HuH-7.5 (cell line): Measurements from ENCODE around the gene RET.

Experiments used
- DNase-seq: peaks from one replicate; pipeline ENCODE4 v3.0.0; 2011; ENCODE audit warnings: low spot score

RET gene

GRCh38 chr10:43076876-43077420, at the start of gene RET:
Gene RET, plus strand, starts transcription at chr10:43077069. Its CDS starts 190 bp downstream, at chr10:43077259.
- no peak for DNase-seq

DNA sequence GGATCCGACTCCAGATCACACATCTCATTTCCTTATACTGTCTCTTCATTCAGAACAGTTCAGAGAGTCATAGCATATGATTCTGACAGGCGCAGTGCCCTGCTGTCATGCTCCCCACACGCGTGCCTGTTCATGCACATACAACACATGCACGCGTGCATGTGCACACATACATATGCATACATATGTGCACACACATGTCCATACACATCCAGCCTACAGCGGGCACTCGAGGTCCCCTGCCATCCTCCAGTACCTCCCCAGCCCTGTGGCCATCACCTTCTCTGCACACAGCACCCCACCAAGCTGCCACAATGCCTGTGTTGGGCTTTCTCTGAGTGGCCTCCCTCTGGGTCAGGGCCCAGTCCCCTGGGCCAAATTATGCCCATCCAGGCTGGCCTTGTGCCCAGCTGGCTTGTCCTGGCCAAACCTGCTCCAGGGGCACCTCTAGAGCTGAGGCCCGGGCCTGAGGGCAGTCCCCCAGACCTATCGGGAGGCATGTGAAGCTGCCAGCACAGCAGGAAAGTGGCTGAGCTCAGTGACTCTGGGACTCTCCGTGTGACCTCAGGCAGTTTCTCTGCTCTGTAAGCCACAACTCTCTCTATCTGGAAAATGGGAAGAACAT, 49.4 kb upstream of the RET start:
- no peak for DNase-seq

DNA sequence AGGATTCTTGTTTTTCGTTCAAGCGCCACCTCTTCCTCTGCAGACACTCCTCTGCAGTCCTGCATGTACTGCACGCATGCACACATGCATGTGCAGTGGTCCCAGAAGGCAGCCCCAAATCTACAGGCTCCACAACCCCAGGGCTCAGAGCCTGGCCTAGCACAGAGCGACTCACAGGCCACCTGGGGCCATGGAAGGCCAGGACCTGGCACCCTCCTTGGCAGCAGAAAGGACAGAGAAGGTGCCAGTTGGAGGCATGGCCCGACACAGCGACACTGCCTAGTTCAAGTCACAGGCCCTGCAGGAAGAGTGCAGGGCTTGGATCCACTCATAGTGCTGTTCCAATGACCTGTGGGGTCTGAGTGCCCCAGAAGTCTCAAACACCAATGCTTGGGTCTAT, 48.7 kb upstream of the RET start:
- no peak for DNase-seq

GRCh38 chr10:43029043-43029442, 47.8 kb upstream of the RET start:
- DNase-seq: no peak

- DNase-seq: no peak
These were observed 44.3 kb upstream of the RET start for GRCh38 chr10:43032613-43033012.

DNA sequence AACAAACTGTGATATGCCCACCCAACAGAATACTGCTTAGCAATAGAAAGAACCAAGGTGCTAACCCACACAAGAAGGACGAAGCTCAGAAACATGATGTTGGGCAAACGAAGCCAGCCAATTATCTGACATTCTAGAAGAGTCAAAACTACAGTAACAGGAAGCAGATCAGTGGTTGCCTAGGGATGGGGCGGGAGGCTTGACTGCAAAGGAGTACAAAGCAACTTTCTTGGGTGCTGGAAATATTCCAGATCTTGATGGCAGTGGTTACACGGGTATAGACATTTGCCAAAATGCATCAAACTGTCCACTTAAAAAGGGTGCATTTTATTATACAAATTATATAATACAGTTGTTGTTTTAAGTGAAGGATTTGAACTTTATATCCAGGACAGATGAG, 41.1 kb upstream of the RET start:
- no peak for DNase-seq

DNA sequence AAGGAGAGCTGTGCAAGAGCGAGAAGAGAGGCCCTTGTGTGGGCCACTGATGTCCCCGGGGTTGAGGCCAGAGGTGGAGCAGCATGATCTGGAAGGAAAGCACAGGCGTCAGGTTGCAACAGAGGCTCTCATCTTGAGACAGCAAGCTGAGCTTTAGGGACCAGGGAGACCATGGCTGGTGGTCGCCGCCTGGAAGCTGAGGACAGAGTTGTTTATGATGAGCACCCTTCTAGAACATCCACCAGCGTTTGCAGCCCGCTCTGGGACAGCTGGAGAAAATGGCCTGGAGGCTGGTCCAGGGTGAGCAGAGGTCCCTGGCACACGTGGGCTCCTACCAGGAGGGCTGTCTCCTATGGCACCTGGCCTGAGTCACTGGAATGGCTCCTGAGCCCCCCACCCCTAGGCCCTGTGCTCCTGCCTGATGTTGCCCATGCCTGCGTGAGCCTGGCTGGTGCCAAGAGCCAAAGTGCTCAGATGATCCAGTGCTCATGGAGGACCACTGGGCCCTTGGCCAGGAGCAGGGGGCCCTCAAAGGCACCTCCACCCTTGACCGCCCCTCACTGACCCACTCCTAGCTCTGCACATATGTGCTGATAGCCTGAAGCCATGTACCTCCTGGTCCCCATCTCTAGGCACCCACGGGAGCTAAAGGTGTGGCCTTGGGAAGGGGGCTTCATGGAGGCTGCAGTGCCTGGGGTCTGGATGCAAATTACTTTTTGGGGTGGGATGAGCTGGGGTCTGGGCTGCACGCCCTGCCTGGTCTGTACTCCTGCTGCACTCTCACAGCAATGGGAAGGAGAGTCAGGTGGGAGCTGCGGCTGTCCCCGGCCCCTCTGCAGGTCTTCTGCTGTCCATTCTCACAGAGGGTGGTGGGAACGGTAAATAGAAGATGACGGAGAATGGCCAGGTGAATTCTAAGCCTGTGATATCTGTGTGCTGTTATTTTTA, 40.1 kb upstream of the RET start:
- no peak for DNase-seq

DNA sequence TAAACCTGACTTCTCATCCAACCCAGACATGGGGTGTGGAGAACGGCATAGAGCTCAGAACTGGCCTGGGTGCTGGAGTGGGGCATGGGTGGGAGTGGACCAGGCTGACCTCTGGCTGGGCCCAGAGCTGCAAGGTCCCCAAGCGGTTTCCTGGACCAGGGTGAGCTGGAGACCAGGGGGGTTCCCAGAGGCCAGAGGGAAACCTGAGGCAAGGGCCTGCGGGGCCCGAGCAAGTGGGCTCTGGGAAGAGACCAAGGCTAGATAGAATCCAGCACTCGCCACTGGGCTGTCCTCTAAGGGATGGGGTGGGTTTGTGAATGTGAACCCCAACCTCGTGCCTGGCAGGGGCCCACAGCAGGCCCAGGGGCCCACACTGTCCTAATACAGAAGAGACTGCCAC, 39.4 kb upstream of the RET start:
- no peak for DNase-seq

DNA sequence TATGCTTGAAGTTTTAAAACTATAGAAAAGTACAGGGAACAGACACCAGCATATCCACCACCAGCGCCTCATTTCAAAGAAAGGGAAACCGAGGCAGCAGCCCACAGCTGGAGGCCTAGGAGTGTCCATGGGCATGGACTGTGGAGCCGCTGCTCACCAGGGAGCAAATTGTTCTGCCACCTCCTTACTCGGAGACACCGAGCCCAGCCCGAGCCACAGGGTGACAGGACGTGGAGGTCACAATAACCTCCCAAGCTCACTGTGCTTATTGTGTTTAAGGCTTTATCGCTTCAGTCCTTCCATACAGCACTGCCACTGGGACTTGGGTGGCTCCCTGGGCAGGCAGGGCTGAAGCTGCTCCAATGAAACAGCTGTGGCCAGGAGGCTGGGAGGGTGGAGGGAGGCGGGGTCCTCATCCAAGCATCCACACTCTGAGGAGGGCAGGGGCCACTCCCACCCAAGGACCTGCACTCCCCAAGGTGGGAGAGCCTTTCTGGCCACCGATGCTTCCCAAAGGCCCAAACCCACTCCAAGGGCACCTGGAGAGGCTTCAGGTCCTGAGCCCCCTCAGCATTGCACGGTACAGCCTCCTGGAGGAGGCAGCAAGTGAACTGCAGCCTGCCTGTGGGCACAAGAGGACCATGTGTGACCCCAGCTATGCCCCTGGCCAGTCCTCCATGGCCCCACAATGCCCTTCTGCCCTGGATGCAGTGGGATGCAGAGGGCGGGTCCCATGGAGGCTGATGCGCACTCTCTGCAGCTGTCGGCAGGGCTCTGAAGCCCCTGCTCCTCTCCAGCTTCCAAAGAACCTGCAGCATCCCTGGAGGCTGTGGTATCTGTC, 38.7 kb upstream of the RET start:
- no peak for DNase-seq

DNA sequence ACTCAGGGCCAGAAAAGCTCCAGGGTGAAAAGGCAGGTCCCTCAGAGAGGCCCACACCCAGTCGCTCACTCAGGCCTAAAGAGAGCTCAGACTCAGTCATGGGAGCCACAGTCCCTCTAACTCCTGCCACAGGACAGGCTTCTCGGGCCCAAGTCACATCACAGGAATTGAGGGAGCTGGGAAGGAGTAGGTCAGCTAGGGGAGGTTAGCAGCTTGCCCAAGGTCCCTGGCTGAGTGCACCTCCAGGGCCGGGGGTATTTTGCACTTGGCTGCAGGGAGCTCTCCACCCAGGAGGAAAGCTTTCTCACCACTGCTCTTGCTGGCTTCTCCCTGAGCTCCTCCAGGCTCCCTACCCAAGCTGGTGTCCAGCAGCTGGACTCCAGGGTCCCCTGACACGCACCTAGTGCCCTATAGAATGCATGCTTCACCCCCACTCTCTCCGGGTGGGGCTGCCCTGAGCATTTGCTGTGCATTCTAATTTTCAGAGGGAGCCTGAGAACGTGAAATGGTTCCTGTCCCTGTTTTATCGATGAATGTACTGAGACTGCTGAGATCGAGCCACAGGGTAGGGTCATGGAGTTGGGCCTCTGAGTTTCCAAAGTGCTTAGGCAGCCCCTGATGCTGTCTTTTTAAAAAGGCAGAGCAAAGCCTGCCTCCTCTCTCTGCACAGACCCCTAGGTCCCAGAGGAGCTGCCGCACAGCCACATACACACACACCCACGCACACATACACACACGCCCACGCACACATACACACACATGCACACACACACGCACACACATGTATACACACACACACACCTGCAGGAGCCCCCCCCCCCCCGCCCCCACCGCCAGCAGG, 37.9 kb upstream of the RET start:
- no peak for DNase-seq

DNA sequence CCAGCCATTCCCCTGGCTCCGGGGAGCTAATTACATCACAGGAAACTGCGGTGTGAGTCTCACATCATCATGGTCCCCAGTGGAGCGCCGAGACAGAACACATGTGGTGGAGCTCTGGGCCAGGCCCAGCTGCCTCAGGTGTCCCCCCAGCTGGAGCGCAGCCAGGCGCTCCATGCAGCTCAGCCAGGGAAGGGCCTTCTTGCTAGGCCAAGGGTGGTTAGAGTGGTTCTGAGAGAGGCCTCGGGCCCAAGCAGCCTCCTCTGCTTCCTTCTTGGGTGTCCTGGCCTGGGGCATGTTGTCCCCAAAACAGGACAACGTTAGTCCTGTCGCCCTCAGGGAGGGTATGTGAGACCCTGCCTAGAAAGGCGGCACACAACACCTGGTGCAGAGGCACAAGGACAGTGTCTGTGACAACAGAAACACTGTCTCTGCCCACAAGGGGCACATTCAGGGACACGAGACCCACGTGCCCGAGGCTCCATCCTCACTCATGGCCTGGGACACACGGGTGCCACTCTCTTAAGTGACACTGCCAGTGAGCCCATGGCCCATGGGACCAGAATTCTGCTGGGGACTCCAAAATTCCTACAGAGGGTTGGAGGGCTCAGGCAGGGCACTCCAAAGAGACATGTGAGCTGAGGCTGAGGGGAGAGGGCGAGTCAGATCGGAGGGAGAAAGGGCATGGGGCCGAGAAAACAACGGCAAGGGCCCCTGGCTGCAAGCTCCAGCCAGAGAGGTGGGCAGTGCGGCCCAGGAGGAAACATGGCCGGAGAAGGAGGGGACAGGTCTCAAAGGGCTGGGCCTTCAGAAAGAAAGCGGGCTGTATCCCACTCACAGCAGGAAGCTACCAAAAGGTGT, 37.0 kb upstream of the RET start:
- no peak for DNase-seq

- DNase-seq: no peak
These were observed 36.2 kb upstream of the RET start for GRCh38 chr10:43040482-43041256.

- DNase-seq: no peak
These were observed 35.2 kb upstream of the RET start for GRCh38 chr10:43041422-43042342.

GRCh38 chr10:43042503-43043341, 34.1 kb upstream of the RET start:
- DNase-seq: no peak

GRCh38 chr10:43043342-43043772, 33.5 kb upstream of the RET start:
- DNase-seq: no peak

DNA sequence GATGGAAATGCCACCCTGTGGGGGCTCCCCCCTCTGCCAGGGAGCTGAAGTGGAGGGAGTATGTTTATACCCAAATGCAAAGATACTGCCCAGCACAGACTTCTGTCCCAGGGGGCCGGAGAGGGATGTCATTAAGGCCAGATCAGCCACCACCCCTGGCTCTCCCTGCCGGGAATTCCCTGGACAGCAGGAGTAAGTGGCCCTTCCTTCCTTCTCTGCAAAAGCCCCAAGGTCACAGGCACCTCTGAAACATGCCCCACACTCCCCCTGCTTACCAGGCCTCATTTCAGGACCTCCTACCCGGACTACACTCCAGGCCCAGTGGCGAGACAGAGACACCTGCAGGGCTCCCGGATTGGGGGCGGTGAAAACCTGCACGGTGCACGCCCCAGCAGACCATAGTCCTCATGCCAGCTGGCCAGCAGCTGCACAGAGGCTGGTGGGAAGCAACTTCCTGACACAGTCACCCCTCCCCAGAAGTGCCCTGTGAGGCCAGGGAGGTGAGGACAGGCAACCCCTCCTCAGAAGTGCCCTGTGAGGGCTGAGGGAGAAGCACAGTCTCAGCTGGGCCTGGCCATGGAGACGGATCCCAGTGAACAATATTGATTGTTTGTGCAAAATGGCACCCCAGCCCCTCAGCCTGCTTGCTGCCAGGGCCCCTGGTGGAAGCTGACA, 33.0 kb upstream of the RET start:
- no peak for DNase-seq

DNA sequence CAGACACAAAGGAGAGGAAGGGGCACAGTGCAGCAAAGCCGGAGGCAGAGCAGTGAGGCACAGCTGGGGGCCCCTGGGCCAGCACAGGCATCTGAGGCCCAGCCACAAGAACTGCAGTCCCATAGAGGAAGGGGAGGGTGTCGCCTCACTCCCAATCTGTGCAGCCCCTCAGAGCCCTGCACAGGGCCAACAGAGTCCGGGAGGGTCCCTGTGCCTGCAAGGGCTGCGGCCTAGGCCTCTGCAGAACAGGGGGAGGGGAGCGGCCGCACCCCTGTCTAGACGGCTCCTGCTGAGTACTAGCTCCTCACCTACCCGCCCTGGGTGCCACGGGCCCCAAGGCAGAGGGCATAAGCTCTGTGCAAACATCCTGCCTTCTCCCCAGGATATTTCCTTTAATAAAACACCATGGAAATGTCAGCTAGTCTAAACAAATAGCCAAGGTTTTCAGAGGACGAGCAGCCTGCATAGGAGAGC, 32.4 kb upstream of the RET start:
- DNase-seq: no peak
